Stimulated activated CD4-positive, alpha-beta T cell treated with anti-CD3 and anti-CD28 coated beads, Interleukin-15, amount 100 ng/mL, for 1 hour (primary cell): ENCODE measurements around the gene DAGLA.
A peak's percentile ranks its signal among the peaks of the same experiment; 100 is the strongest.

Source experiments
- DNase-seq, 2 donors: peaks; one replicate each; pipeline ENCODE4 v3.0.0-alpha.2; 2020; ENCODE audit warnings: low read depth in 1 of 2, low spot score in 1 of 2

Gene DAGLA

DNA sequence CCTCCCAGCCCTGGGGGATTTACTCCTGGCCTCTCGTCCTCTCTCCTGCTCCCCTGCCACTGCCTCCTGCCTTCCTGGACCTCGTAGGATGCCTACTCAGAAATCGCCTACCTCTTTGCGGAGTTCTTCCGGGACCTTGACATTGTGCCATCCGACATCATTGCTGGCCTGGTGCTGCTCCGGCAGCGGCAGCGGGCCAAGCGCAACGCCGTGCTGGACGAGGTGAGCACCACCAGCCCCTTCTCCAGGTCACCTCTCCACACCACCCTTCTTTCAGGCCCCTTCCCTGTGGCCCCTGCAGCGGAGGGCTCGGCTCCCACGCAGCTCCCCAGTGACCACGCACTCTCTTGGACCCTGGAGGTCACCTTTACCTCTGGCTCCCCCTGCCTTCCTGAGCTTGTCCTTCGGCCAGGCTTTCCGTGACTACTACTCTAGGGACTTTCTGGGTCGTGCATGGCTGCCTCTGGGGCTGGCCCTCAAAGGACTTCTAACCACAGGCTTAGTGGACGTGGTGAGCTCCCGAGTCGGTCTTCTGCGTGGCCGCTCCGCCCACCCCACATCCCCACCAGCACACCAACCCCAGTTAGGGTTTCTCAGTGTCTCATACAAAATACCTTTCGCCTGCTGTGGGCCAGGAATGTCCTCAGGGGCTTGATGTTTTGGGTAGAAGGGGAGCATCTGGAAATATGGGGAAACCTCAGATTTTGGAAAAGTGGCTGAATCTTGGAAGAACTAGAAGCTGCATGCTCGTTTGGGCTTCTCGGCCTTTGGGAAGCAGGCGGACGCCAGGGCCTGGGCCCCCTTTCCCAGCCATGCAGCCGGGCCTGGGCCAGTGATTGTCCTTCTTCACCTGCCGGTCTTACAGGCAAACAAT is 48.1 kb downstream of the DAGLA start:
- no peak for DNase-seq

DNA sequence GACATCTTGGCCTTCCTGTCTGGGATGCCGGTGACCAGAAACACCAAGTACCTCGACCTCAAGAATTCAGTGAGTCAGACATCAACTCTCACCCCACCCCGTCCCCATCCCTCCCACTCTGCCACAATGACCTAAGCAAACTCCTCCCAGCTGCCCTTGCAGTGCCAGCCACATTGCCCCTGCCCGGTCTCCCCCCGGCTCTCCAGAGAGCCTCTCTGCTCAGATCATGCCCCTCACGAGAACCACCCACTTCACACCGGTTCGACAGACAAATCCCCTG is 48.7 kb downstream of the DAGLA start:
- no peak for DNase-seq

DNA sequence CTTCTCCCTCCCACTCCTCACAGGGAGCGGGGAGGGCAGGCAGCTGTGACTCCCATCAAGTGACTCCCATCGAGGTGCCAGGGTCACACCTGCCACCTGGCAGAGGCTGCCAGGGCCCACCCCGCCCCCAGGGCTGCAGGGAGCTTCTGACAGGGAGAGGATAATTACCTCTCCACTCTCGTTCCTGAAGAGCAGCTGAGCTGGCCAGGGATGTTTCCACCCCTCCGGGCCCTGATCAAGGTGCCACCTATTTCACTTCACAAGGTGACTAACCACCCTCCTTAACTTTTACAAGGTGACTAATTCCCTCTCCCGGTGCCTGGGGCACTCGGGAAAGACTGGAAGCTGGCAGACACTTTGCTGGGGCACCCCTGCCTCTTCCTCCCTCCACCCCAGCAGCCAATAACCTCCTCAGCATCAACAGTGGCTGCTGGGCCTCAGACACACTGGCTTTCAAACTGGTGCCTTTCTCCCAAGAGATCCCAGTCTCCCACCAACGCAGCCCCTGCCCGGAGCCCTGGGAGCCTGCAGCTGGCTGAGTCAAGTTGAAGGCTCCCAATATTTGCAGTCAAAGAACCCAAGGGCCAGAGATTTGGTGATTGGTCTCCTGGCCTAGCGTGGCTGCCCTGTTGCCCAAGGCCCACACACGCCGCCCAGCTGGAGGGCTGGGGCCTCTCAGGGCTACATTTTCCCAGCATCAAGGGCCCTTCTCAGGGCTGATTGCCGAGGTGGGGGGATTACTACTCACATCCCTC is 50.2 kb downstream of the DAGLA start:
- no peak for DNase-seq

DNA sequence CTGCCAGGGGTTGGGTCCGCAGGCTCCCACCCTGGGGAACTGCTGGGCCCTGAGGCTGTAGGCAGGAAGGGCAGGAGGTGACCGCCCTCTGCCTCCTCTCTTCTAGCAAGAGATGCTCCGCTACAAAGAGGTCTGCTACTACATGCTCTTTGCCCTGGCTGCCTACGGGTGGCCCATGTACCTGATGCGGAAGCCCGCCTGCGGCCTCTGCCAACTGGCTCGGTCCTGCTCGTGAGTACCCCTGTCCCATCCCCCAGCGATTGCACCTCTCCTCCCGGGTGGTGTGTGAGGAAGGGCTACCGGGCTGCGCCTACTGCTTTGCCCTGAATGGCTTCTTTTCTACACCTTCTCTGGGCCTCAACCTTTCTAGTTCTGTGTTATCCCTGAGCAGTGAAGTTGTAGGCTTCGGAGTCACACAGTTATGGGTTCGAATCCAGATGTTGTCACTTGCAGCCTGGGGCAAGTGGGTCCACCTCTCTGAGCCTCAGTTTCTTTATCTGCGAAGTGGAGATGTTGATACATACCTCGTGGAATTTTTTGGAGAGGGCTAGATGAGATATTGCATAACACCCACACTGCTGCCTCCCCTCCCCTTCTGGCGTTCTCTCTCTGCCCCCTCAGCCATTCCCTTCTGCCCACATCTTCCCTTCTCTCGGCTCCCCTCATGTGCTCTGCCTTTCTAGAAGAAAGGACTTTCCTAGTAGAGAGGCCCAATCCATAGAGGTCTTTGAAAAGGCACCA is 51.2 kb downstream of the DAGLA start:
- DNase-seq, result no peak

DNA sequence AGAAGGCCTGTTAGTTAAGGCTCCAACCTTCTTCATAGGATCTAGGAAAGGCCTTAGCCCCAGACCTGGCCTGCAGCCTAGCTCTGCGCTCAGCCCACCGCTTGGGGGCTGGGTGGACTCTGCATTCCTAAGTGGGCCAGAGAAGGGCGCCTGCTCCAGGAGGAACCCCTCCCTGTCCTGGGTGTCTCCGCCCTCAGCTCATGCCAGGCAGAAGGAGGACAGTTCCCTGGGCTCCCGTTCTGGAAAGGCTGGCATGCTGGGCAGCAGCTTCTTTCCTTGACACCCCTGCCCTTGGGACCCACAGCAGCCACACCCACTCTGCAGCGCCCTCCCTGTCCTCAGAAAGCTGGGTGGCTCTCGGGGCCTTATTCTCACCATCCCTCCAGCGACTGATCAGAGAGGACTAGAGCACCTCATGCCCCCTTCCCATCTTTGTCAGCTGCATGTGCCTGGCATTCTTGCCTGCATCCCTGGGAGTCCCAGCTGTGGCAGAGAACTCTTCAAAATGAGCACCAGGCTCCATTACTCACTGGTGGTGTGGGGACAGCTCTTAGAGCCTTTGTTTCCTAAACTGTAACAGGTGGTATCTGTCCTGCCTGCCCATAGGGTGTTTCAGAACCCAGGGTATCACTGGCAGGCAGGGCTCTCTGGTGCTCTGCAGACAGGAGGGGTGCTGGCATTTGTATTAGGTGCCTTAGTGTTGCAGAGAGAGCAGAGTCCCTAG is 51.9 kb downstream of the DAGLA start:
- no peak for DNase-seq

DNA sequence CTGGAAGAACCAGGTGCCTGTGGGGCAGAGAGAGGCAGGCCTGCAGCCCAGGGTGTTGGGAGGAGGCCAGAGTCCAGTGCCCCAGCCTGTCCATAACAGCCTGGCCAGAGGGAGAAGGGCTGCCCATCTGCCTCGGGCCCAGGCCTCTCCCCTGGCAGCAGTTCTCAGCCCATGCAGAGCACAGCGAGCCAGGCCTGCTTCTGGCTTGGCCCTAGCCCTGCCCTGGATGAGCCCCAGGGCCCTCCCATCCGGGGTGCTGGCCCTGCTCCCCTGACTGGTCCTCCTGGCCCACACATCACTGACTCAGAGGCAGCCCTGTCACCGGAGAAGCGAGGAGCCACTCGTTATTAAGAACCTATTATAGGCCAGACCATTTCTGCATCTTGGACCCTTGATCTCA is 52.5 kb downstream of the DAGLA start:
- DNase-seq, result no peak

DNA sequence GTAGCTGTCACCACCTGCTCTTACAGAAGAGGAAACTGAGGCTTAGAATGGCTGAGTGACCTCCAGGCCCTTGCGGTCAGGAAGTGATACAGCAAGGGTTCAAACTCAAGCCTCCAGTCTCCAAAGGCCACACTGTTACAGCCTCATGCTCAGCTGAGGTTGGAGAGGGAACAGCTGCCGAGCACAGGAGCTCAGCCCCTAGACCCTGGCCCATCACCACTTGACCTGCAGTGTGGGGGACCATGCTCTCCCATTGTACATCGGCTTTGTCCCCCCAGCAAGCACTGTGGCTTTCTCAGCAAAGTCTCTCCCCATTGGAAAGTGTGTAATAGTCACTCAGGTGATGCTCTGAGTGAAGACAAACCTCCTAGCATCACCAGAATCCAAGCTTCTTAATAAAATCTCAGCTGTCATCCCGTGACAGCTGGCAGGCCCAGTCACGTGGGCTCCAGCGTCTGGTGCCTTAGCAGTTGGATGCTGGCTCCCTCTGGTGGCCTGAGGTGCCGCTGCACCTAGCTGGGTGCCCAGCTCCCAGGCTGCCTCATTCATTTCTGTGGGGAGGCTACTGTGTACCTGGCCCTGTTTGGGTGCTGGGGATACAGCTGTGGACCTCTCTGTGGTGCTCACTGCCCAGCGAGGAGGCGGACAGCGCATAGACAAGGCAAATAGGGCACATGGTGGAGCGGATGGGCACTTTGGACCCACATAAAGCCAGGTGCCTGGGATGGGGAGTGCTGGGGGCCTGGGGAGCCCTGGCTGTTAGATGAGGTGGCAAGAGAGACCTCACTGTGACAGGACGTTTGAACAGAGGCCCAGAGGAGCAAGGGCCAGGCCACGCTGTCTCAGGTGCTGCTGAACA is 53.2 kb downstream of the DAGLA start:
- DNase-seq, result peak; percentile 61 to 72

DNA sequence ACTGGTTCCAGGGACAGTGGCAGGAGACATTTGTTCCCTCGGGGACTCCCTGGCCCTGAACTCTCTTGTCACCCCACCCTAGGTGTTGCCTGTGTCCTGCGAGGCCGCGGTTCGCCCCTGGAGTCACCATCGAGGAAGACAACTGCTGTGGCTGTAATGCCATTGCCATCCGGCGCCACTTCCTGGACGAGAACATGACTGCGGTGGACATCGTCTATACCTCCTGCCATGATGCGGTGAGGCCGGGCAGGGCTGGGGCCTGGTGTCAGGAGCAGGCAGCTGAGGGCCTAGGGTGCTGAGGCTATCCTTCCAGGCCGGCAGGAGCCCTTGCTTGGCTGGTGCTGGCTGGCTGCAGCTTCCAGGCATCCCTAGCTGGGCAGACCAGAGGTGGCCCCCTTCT is 54.6 kb downstream of the DAGLA start:
- DNase-seq, result no peak

DNA sequence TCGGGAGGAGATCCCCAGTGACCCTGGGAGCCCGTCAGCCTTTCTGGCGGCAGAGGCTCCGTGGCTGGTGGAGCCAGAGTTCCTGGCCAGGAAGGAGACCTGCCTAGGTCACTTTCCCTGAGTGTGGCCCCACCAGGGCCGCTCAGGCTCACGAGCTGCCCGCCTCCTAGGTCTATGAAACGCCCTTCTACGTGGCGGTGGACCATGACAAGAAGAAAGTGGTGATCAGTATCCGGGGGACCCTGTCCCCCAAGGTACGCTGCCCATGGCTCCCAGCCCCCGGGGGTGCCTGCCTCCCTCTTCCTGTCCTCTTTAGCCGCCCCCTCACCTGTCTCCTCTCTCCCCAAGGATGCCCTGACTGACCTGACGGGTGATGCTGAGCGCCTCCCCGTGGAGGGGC is 55.2 kb downstream of the DAGLA start:
- DNase-seq, result no peak

DNA sequence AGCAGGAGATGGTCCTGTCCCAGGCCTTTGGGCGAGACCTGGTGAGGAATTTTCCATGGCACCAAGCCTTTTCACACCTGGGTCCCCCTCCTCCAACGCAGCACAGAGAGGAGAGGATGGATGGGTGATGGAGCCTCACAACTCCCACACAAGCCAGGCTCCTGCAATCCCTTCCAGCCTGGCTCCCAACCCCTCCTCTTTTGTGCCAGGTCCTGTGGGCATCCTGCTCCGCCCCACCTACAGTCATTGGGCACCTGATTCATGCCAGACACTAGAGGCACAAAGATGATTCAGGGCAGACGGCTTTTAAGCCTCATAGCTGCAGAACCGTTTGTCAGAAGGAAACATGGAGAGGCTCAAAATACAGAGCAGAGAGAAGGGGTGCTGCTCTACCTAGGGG is 56.1 kb downstream of the DAGLA start:
- no peak for DNase-seq

DNA sequence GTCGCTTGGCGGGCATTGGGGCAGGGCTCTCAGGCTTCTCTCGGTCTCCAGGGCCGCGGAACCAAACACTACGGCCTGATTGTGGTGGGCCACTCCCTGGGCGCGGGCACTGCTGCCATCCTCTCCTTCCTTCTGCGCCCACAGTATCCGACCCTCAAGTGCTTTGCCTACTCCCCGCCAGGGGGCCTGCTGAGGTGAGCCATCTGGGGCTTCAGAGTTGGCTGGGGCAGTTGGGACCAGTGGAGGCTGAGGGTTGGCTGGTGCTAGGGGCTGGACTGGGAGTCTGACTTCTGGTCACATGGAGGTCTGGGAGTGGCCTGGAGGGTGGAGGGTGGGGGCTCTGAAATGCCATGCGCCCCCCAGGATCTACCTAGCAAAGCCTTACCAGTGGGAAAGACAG is 56.9 kb downstream of the DAGLA start:
- DNase-seq, result no peak

DNA sequence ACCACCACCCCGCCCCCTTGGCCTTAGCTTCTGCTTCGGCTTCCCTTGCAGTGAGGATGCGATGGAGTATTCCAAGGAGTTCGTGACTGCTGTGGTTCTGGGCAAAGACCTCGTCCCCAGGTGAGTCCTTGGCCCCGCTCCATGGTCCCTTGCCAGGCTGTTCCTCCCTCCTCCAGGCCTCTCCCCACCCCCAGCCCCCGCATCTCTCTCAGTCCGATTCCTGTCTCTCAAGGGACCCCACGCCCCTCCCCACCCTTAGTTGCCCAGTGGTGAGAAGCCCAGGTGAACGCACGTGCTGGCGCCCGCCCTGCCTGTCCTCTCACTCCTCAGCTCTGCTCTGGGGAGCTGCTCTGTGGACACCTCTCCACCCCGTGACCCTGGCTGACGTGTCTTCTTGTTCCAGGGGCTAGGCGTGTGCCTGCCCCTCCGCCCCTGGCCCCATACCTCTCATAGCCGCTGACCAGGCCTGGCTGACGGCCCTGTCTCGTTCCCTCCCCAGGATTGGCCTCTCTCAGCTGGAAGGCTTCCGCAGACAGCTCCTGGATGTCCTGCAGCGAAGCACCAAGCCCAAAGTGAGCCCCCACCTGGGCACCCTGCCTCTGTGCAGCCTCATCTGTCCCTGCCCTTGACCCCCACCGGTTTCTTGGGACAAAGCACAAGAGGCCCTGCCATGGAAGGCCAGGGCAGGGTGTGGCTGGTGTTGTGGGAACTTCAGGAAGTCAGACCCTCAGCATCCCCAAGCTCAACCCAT is 57.6 kb downstream of the DAGLA start:
- no peak for DNase-seq

DNA sequence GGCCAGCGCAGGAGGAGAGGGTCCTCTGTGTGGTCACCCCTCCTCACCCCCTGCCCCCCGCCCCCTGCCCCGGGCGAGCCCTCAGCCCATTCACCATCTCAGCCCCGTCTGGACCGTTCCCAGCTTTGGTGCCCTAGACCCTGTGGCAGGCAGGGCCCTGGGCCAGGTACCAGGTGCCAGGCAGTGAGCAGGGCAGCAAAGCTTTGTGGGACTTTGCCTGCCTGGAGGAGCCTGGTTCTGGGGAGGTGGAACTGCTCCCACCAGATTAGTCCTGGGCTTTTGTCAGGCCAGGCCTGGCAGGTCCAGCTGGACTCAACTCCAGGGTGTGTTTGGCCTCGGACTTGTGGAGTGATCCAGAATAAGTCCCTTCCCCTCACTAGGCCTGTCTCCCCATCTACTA is 58.6 kb downstream of the DAGLA start:
- DNase-seq, result no peak

DNA sequence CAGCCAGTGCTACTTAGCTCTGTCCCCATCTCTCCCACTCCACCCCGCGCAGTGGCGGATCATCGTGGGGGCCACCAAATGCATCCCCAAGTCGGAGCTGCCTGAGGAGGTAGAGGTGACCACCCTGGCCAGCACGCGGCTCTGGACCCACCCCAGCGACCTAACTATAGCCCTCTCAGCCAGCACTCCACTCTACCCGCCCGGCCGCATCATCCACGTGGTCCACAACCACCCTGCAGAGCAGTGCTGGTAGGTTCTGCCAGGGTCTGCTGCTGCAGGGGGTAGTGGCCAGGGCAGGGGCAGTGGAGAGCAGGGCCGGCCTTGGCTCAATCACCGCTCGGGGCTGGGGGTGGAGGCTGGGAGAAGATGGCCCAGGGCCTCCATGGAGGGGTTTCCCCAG is 59.2 kb downstream of the DAGLA start:
- no peak for DNase-seq

DNA sequence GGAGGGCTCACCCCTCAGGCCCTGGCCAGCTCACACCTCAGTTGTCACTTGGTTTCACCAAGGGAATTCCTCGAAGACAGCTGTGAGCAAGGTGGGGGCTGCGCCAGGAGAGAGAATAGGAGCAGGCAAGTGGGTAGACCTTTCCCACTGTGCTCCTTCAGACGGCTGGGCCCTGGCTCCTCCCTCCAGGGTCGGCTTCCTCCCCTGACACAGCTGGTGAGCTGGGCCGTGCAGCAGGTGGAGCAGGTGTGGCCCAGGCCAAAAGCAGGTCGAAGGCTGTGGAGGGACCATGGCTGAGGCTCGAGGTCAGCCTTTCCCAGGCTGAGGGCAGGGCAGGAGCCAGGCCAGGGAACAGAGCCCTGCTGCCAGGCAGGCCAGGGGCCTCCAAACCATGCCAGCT is 59.8 kb downstream of the DAGLA start:
- DNase-seq, result no peak

DNA sequence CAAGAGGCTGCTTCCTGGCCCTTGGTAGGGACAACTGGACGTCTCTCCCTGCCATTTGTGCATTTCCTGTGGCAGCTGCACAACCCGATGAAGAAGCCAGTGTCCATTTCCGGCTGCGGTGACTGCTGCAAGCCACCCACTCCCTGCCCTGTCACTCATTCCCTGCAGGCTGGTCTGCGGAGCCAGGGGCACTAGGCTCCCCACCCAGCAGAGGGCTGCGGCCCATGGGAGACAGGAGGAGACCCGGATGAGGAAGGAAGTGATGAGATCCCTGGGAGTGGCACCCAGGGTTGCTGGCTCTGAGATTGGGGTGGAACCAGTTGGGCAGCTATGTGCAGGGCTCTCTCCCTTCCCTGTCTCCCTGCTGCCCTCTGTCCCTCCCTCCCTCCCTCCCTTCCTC is 62.2 kb downstream of the DAGLA start:
- no peak for DNase-seq

DNA sequence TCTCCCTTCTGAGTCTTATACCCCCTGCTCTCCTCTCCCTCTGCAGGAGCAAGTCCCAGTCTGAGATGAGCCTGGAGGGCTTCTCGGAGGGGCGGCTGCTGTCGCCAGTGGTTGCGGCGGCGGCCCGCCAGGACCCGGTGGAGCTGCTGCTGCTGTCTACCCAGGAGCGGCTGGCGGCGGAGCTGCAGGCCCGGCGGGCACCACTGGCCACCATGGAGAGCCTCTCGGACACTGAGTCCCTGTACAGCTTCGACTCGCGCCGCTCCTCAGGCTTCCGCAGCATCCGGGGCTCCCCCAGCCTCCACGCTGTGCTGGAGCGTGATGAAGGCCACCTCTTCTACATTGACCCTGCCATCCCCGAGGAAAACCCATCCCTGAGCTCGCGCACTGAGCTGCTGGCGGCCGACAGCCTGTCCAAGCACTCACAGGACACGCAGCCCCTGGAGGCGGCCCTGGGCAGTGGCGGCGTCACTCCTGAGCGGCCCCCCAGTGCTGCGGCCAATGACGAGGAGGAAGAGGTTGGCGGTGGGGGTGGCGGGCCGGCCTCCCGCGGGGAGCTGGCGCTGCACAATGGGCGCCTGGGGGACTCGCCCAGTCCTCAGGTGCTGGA is 63.4 kb downstream of the DAGLA start:
- no peak for DNase-seq

DNA sequence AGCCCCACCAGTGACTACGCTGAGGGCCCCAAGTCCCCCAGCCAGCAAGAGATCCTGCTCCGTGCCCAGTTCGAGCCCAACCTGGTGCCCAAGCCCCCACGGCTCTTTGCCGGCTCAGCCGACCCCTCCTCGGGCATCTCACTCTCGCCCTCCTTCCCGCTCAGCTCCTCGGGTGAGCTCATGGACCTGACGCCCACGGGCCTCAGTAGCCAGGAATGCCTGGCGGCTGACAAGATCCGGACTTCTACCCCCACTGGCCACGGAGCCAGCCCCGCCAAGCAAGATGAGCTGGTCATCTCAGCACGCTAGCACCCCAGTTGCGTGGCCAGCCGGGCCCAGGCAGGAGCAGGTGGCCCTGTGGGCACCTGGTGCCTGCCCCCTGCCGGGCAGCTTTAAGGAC is 64.0 kb downstream of the DAGLA start:
- no peak for DNase-seq

DNA sequence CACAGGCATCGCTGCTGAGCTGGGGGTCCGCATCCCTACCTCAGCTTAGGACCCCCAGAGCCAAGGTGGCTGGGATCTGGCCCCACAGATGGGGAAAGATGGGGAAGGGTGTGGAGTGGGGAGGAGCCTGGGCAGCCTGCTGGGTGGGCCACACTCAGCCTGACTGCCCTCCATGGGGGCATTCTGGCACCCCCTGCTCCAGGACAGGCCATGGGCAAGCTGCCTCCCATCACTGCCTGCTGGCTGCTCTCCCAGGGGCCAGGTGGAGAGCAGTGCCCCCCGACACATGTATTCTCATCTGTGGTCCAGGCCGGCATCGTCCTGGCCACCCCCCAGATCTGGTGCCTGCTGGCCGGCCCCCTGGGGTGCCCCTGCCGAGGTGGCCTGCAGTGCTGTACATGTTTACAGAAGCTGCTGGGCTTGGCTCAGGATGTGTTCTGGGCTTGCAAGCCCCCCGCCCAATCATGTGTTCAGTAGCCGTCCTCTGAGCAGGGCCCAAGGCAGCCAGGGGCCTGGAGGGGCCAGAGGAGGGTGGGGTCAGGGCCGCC is 64.5 kb downstream of the DAGLA start:
- no peak for DNase-seq
